ENCODE measurements around the gene HOXC4.

Gene HOXC4

GRCh38 chr12:54015018-54015931 lies 38.4 kb upstream of the HOXC4 start:
- no peak for DNase-seq (ENCODE audit: low read depth, low spot score)

- DNase-seq (ENCODE audit: low read depth, low spot score) = no peak
These were observed 37.6 kb upstream of the HOXC4 start for GRCh38 chr12:54016051-54016450.

- DNase-seq (ENCODE audit: low read depth, low spot score) = no peak
These were observed 37.1 kb upstream of the HOXC4 start for GRCh38 chr12:54016478-54016964.

- DNase-seq (ENCODE audit: low read depth, low spot score) = no peak
These were observed 36.4 kb upstream of the HOXC4 start for GRCh38 chr12:54017027-54017788.

- DNase-seq (ENCODE audit: low read depth, low spot score) = no peak
These were observed 35.7 kb upstream of the HOXC4 start for GRCh38 chr12:54017878-54018467.

GRCh38 chr12:54018468-54018984 lies 35.1 kb upstream of the HOXC4 start:
- no peak for DNase-seq (ENCODE audit: low read depth, low spot score)

- DNase-seq (ENCODE audit: low read depth, low spot score) = no peak
These were observed 34.4 kb upstream of the HOXC4 start for GRCh38 chr12:54019091-54019811.

- DNase-seq (ENCODE audit: low read depth, low spot score) = no peak
These were observed 33.6 kb upstream of the HOXC4 start for GRCh38 chr12:54019924-54020590.

- no peak for DNase-seq (ENCODE audit: low read depth, low spot score)
These were observed 32.8 kb upstream of the HOXC4 start for GRCh38 chr12:54020591-54021405.

GRCh38 chr12:54021432-54022013 lies 32.1 kb upstream of the HOXC4 start:
- no peak for DNase-seq (ENCODE audit: low read depth, low spot score)

- DNase-seq (ENCODE audit: low read depth, low spot score) = no peak
These were observed 30.4 kb upstream of the HOXC4 start for GRCh38 chr12:54022960-54023884.

GRCh38 chr12:54024127-54024526 lies 29.5 kb upstream of the HOXC4 start:
- no peak for DNase-seq (ENCODE audit: low read depth, low spot score)

GRCh38 chr12:54024581-54025305 lies 28.9 kb upstream of the HOXC4 start:
- no peak for DNase-seq (ENCODE audit: low read depth, low spot score)

GRCh38 chr12:54025499-54026405 lies 27.9 kb upstream of the HOXC4 start:
- DNase-seq (ENCODE audit: low read depth, low spot score) = no peak

GRCh38 chr12:54026640-54027441 lies 26.8 kb upstream of the HOXC4 start:
- DNase-seq (ENCODE audit: low read depth, low spot score) = no peak

- no peak for DNase-seq (ENCODE audit: low read depth, low spot score)
These were observed 26.2 kb upstream of the HOXC4 start for GRCh38 chr12:54027442-54027786.

All from iPS DF 19.7 (cell line).